Endodermal cell (in vitro differentiated cells): ENCODE data around the gene UQCRC1. TPM values are rescaled to one million over a fixed set of nuclear protein-coding genes. Genes with fewer than 3 reads are reported as not detected.
"Not testable (repeated sequence)": the region's sequence is repeated elsewhere in the genome, so short reads cannot be mapped to it uniquely, and the experiment has no call there.

Experiments
- DNase-seq: peaks from one replicate; pipeline ENCODE4 v3.0.0-alpha.2; 2017
- H3K27ac ChIP-seq: 2 replicates; pipeline ENCODE4 v1.5.1; 2013; ENCODE audit warnings: mild to moderate bottlenecking, low read depth, low read length, moderate library complexity
- H3K27me3 ChIP-seq: 2 replicates; pipeline ENCODE4 v1.6.1; 2013; ENCODE audit warnings: mild to moderate bottlenecking, low read length, moderate library complexity; ENCODE audit not compliant: insufficient read depth, control insufficient read depth, poor library complexity, severe bottlenecking
- H3K36me3 ChIP-seq: 2 replicates; pipeline ENCODE4 v1.7.0; 2013; ENCODE audit warnings: mild to moderate bottlenecking, low read length, moderate library complexity; ENCODE audit not compliant: control insufficient read depth, insufficient read depth
- H3K4me1 ChIP-seq: one replicate; pipeline ENCODE4 v1.7.0; 2013; ENCODE audit warnings: low read length; ENCODE audit not compliant: control insufficient read depth, insufficient read depth
- H3K4me3 ChIP-seq: 2 replicates; pipeline ENCODE4 v1.5.1; 2013; ENCODE audit warnings: mild to moderate bottlenecking, low read length, moderate library complexity
- H3K9ac ChIP-seq: 2 replicates; pipeline ENCODE4 v1.6.1; 2013; ENCODE audit warnings: mild to moderate bottlenecking, low read length, moderate library complexity; ENCODE audit not compliant: poor library complexity, severe bottlenecking; ENCODE audit errors: extremely low read depth
- H3K9me3 ChIP-seq: 2 replicates; pipeline ENCODE4 v1.6.1; 2013; ENCODE audit warnings: mild to moderate bottlenecking, low read length, moderate library complexity; ENCODE audit not compliant: control insufficient read depth
- H3K27ac Mint-ChIP-seq: 2 replicates; pipeline ENCODE4 v1.8.0; 2020; ENCODE audit warnings: mixed read lengths
- H3K27me3 Mint-ChIP-seq: 2 replicates; pipeline ENCODE4 v1.8.0; 2021; ENCODE audit warnings: mild to moderate bottlenecking, mixed read lengths; ENCODE audit not compliant: insufficient read depth
- H3K36me3 Mint-ChIP-seq: 2 replicates; pipeline ENCODE4 v1.8.0; 2020; ENCODE audit warnings: low read depth, mixed read lengths
- H3K4me1 Mint-ChIP-seq: 2 replicates; pipeline ENCODE4 v1.8.0; 2020; ENCODE audit warnings: mixed read lengths
- H3K4me3 Mint-ChIP-seq: 2 replicates; pipeline ENCODE4 v1.8.0; 2020; ENCODE audit warnings: mild to moderate bottlenecking, moderate library complexity, mixed read lengths
- H3K9me3 Mint-ChIP-seq: 2 replicates; pipeline ENCODE4 v1.8.0; 2020; ENCODE audit warnings: mild to moderate bottlenecking, mixed read lengths
- WGBS, 2 experiments: methylation state at CpG; one replicate each; pipeline versions ENCODE4 v1.1.5 to v1.1.7; 2013; ENCODE audit warnings: missing lambda C conversion rate in 2 of 2, mixed read lengths in 1 of 2; ENCODE audit not compliant: insufficient coverage in 1 of 2, insufficient read length in 1 of 2; 5-methylcytosine and 5-hydroxymethylcytosine counted together
- total RNA-seq, 2 donors: library from RNA; stranded (reverse); fragmentation: NEBNext Ultra II Directional in 1 of 2; extraction: Animal tissue kit (Norgen Biotek cat#: 25700) in 1 of 2; gene quantifications; 2 replicates in 1 of 2; 3 replicates in 1 of 2; pipeline ENCODE4 v1.2.1, GENCODE V29; 2021
- TF ChIP-seq, protein P1 (sequence below): fragments of 200-600 bp; sonication (generic); conservative IDR thresholded peaks from 2 replicates; pipeline ENCODE4 v1.5.0; 2021; ENCODE audit warnings: antibody characterized with exemption, mild to moderate bottlenecking

Gene UQCRC1
- total RNA-seq, 2 donors from 2014 or later: 231 to 289 TPM

DNA sequence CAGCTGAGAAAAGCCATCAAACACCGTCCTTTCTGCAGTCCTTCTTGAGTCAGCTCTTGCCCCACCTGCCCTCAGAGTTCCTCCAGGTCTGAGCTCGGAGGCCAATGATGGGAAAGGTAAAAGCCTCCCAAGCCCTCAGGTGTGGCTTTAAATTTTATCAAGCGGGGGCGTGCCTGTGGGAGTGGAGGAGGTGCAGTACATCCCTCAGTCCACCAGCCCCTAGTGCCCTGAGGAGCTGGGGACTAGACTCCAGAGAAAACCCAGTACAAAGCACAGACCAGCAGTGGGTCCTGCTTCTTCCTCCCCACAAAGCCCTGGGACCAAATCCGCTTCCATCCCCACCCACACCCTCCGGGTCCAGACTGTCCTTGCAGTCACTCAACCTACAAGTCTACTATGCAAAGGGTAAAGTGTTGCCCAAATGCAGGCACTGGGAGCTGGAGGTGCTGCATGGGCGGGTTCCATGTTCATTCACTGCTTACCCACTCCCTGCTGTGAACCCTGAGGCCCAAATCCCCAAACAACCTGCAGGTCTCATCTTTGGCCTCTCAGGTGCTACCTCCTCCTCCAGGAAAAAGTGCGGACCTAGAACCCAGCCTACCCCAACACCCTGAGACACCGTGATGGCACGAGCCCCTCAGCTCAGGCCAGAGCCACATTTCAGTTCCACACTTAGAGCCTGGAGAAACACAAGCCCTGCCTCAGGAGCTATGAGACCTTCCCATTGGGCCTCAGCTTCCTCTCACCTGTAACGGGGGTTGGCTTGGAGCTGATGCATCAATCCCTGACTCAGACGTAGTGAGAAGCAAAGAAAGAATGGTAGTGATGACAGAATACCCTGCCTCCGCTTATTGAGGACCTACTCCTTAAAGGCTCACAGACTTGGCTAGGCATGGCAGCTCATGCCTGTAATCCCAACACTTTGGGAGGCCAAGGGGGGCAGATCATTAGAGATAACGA, 55.3 kb downstream of the UQCRC1 start:
- Mint-ChIP-seq H3K27ac (peak overlapping the region; percentile 68), H3K4me3 (peak overlapping the region; percentile 77)
- TF ChIP-seq, protein P1, sequence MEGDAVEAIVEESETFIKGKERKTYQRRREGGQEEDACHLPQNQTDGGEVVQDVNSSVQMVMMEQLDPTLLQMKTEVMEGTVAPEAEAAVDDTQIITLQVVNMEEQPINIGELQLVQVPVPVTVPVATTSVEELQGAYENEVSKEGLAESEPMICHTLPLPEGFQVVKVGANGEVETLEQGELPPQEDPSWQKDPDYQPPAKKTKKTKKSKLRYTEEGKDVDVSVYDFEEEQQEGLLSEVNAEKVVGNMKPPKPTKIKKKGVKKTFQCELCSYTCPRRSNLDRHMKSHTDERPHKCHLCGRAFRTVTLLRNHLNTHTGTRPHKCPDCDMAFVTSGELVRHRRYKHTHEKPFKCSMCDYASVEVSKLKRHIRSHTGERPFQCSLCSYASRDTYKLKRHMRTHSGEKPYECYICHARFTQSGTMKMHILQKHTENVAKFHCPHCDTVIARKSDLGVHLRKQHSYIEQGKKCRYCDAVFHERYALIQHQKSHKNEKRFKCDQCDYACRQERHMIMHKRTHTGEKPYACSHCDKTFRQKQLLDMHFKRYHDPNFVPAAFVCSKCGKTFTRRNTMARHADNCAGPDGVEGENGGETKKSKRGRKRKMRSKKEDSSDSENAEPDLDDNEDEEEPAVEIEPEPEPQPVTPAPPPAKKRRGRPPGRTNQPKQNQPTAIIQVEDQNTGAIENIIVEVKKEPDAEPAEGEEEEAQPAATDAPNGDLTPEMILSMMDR: no peak

DNA sequence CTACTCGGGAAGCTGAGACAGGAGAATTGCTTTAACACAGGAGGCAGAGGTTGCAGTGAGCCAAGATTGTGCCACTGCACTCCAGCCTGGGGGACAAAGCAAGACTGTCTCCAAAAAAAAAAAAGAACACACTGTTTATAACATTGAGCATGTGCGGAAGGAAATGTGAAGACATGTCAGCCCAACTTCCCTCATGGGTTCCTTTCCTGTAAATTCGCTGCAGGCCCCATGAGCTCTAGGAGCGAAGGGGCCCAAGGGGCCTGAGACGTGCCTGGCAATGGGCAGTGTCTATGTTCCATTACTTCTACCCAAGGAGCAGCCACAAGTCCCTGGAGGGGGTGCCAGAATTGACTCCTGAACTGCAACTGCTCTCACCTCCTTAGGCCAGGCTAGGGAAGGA, 56.1 kb downstream of the UQCRC1 start:
- peaks cover 22% of the 10 kb centered on the region for H3K4me1 Mint-ChIP-seq
- H3K27ac Mint-ChIP-seq: no peak overlapping the region
- no peaks in the 10 kb centered on the region for H3K27me3 Mint-ChIP-seq
- WGBS, 2 experiments: 91 to 97% methylated on average over 4 to 5 of the region's 5 CpGs
- H3K9me3 Mint-ChIP-seq: no peaks in the 10 kb centered on the region
- Histone ChIP-seq H3K36me3 (no peaks in the 10 kb centered on the region), H3K4me1 (peaks cover 4% of the 10 kb centered on the region), H3K4me3 (no peak overlapping the region), H3K9ac (no peak overlapping the region), H3K9me3 (no peaks in the 10 kb centered on the region), H3K27ac (no peak overlapping the region), H3K27me3 (no peaks in the 10 kb centered on the region)
- H3K36me3 Mint-ChIP-seq: no peaks in the 10 kb centered on the region
- no peak overlapping the region for H3K4me3 Mint-ChIP-seq
- TF ChIP-seq, protein P1: no peak
- no peak for DNase-seq

More for the DNA sequence above, 55.3 kb downstream of the UQCRC1 start:
- H3K9me3 ChIP-seq: no peaks in the 10 kb centered on the region
- peaks cover 4% of the 10 kb centered on the region for H3K4me1 ChIP-seq
- Mint-ChIP-seq H3K27me3 (no peaks in the 10 kb centered on the region), H3K9me3 (no peaks in the 10 kb centered on the region), H3K4me1 (peaks cover 29% of the 10 kb centered on the region), H3K36me3 (no peaks in the 10 kb centered on the region)
- no peak for DNase-seq
- no peak overlapping the region for H3K9ac ChIP-seq
- no peak overlapping the region for H3K4me3 ChIP-seq
- no peaks in the 10 kb centered on the region for H3K36me3 ChIP-seq
- no peak overlapping the region for H3K27ac ChIP-seq
- H3K27me3 ChIP-seq: no peaks in the 10 kb centered on the region
- 88 to 96% methylated on average over 11 to 14 of the region's 14 CpGs for WGBS, 2 experiments

DNA sequence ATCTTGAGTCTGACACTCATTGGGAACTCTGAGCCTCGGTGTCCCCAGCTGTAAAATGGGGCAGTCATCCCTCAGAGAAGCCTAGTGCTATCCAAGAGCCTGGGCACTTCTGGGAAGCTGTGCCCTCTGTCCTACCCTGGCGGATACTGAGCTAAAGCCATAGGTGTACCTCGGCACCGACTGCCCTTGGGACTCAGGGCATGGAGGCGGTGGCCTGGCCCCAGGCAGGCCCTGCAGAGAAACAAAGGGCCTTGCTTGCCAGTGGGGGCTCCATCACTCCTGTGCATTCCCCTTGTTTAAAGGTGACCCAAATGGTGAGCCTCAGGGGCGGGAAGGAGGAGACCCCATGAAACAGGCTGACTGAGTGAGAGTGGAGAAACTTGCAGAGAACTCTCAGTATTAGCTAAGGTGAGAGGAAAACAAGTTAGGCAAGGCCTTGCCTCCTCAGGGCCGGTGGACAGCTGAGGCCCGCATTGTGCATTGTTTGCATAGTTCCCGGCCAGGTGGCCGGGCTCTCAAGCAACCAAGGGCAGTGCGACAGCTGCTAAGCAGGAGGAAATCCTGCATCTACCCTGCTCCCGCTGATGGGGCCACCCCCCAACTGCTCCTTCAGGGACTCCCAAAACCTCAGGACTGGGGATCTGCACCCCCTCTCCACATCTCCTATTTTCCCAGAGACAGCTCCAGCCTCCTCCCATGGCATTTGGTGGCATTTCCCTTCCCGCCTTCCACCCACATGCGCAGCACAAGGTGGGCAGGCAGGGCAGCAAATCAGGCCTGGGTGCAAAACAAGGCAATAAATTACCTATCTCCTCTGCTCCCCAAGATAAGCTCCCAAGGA, 57.1 kb downstream of the UQCRC1 start:
- DNase-seq: peak; percentile 42
- no peak overlapping the region for H3K27ac Mint-ChIP-seq
- peaks cover 4% of the 10 kb centered on the region for H3K4me1 ChIP-seq

DNA sequence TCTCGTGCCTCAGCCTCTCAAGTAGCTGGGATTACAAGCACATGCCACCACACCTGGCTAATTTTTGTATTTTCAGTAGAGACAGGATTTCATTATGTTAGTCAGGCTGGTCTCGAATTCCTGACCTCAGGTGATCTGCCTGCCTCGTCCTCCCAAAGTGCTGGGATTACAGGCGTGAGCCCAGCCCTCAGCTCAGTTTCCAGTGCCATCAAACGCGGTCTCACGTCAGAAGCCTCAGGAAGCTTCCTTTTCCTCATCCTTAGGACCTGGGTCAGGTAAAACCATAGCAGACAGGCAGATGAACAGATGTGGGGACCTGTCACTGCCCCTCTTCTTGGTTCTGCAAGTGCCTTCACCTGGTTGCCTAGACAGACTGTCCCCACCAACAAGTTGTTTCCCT, 57.8 kb downstream of the UQCRC1 start:
- H3K36me3 ChIP-seq: peaks cover 14% of the 10 kb centered on the region
- not testable (repeated sequence) for H3K4me3 Mint-ChIP-seq, DNase-seq, H3K4me3 ChIP-seq, H3K27me3 ChIP-seq, H3K9ac ChIP-seq, H3K9me3 ChIP-seq, H3K36me3 Mint-ChIP-seq, H3K27ac Mint-ChIP-seq, H3K4me1 ChIP-seq, H3K27me3 Mint-ChIP-seq, H3K27ac ChIP-seq, H3K9me3 Mint-ChIP-seq
- peaks cover 19% of the 10 kb centered on the region for H3K4me1 Mint-ChIP-seq
- 93 to 94% methylated on average over 5 to 7 of the region's 7 CpGs for WGBS, 2 experiments

More for the DNA sequence above, 57.1 kb downstream of the UQCRC1 start:
- Mint-ChIP-seq H3K27me3 (no peaks in the 10 kb centered on the region), H3K4me1 (peaks cover 19% of the 10 kb centered on the region), H3K4me3 (no peak overlapping the region), H3K9me3 (no peaks in the 10 kb centered on the region), H3K36me3 (peaks cover 4% of the 10 kb centered on the region)
- Histone ChIP-seq H3K9me3 (no peaks in the 10 kb centered on the region), H3K36me3 (peaks cover 8% of the 10 kb centered on the region), H3K4me3 (no peak overlapping the region), H3K9ac (no peak overlapping the region), H3K27me3 (no peaks in the 10 kb centered on the region), H3K27ac (no peak overlapping the region)
- 92 to 93% methylated on average over 10 to 14 of the region's 14 CpGs for WGBS, 2 experiments
- TF ChIP-seq, protein P1: no peak
